DMS53 treated with DMSO at 0.1 percent for 48 hours (cell line): Measurements from ENCODE around the gene APAF1.

ENCODE experiments used
- DNase-seq: peaks from one replicate; lab custom pipeline; 2025; ENCODE audit not compliant: unreplicated experiment; lab: John Stamatoyannopoulos, UW

Gene APAF1

GRCh38 chr12:98725476-98726247, 80.6 kb downstream of the APAF1 start:
- peak; percentile 43 for DNase-seq

GRCh38 chr12:98727196-98727595, 82.1 kb downstream of the APAF1 start:
- no peak for DNase-seq

GRCh38 chr12:98730412-98730811, 85.3 kb downstream of the APAF1 start:
- DNase-seq, result no peak

GRCh38 chr12:98733667-98734350, 88.7 kb downstream of the APAF1 start:
- DNase-seq, result no peak

GRCh38 chr12:98735821-98736220, 90.7 kb downstream of the APAF1 start:
- DNase-seq, result no peak

- DNase-seq, result peak; percentile 92
Measured at GRCh38 chr12:98736352-98737321, 91.5 kb downstream of the APAF1 start.

- peak; percentile 54 for DNase-seq
Measured at GRCh38 chr12:98737322-98737712, 92.2 kb downstream of the APAF1 start.

- DNase-seq, result no peak
Measured at GRCh38 chr12:98738002-98738401, 92.9 kb downstream of the APAF1 start.

GRCh38 chr12:98738539-98738938, 93.4 kb downstream of the APAF1 start:
- no peak for DNase-seq

- no peak for DNase-seq
Measured at GRCh38 chr12:98740751-98741150, 95.7 kb downstream of the APAF1 start.

GRCh38 chr12:98741196-98741555, 96.1 kb downstream of the APAF1 start:
- DNase-seq, result no peak

GRCh38 chr12:98741556-98742265, 96.6 kb downstream of the APAF1 start:
- DNase-seq, result no peak

- no peak for DNase-seq
Measured at GRCh38 chr12:98743362-98743953, 98.4 kb downstream of the APAF1 start.

GRCh38 chr12:98744680-98745079, 99.6 kb downstream of the APAF1 start:
- no peak for DNase-seq

- no peak for DNase-seq
Measured at GRCh38 chr12:98745578-98746391, 100.7 kb downstream of the APAF1 start.

GRCh38 chr12:98748463-98748862, 103.4 kb downstream of the APAF1 start:
- no peak for DNase-seq

- no peak for DNase-seq
Measured at GRCh38 chr12:98750511-98750910, 105.4 kb downstream of the APAF1 start.

GRCh38 chr12:98751580-98752115, 106.6 kb downstream of the APAF1 start:
- DNase-seq, result no peak

GRCh38 chr12:98752726-98753125, 107.6 kb downstream of the APAF1 start:
- no peak for DNase-seq
